Activated CD4-positive, alpha-beta T cell treated with anti-CD3 and anti-CD28 coated beads, Interleukin-2, amount 50 U/mL, for 4 hours (primary cell): ENCODE measurements around the gene ITPR1.
A peak's percentile ranks its signal among the peaks of the same experiment; 100 is the strongest.

Experiments used
- DNase-seq, 2 experiments: peaks; one replicate each; pipeline ENCODE4 v3.0.0-alpha.2; 2020

ITPR1 gene

GRCh38 chr3:4492208-4493013, 737 bp upstream of the ITPR1 start:
- peak; percentile 30 to 35 for DNase-seq

- peak in 1 of 2 experiments; percentile 6 for DNase-seq
Observed at GRCh38 chr3:4493941-4494894, 1.1 kb downstream of the ITPR1 start.

GRCh38 chr3:4494895-4495264, 1.7 kb downstream of the ITPR1 start:
- DNase-seq: no peak

GRCh38 chr3:4495294-4496086, 2.3 kb downstream of the ITPR1 start:
- no peak for DNase-seq

- DNase-seq: no peak
Observed at GRCh38 chr3:4496087-4496452, 2.9 kb downstream of the ITPR1 start.

GRCh38 chr3:4497005-4497692, 4.0 kb downstream of the ITPR1 start:
- no peak for DNase-seq

- no peak for DNase-seq
Observed at GRCh38 chr3:4497843-4498324, 4.7 kb downstream of the ITPR1 start.

GRCh38 chr3:4498446-4498845, 5.3 kb downstream of the ITPR1 start:
- DNase-seq: no peak

GRCh38 chr3:4501437-4501836, 8.3 kb downstream of the ITPR1 start:
- no peak for DNase-seq

- DNase-seq: no peak
Observed at GRCh38 chr3:4501927-4502326, 8.8 kb downstream of the ITPR1 start.

- DNase-seq: no peak
Observed at GRCh38 chr3:4503050-4503449, 9.9 kb downstream of the ITPR1 start.

GRCh38 chr3:4504340-4505261, 11.5 kb downstream of the ITPR1 start:
- DNase-seq: peak in 1 of 2 experiments; percentile 23

- no peak for DNase-seq
Observed at GRCh38 chr3:4505688-4506558, 12.8 kb downstream of the ITPR1 start.

GRCh38 chr3:4506559-4507023, 13.4 kb downstream of the ITPR1 start:
- no peak for DNase-seq

- DNase-seq: no peak
Observed at GRCh38 chr3:4507024-4507596, 14.0 kb downstream of the ITPR1 start.

GRCh38 chr3:4508048-4508981, 15.2 kb downstream of the ITPR1 start:
- DNase-seq: no peak

GRCh38 chr3:4509043-4509442, 15.9 kb downstream of the ITPR1 start:
- DNase-seq: no peak

GRCh38 chr3:4509983-4510755, 17.0 kb downstream of the ITPR1 start:
- no peak for DNase-seq
